Body of pancreas (tissue), 4 donors: ENCODE results near the gene STARD8. TPM values are rescaled to one million over a fixed set of nuclear protein-coding genes. Genes with fewer than 3 reads are reported as not detected.

Experiments used
- ATAC-seq: fragments of 150-250 bp; one replicate; pipeline ENCODE4 v1.9.1; 2016
- DNase-seq, 4 donors: peaks; one replicate each; pipeline ENCODE4 v3.0.0-alpha.2; 2019
- H3K27ac ChIP-seq, 4 donors: fragments of 200-600 bp; sonication (generic); 1 replicate in 3 of 4; 2 replicates in 1 of 4; pipeline versions ENCODE4 v1.5.1 to v1.6.1; 2016 to 2019; ENCODE audit warnings: mild to moderate bottlenecking in 1 of 4, mixed read lengths in 1 of 4, moderate library complexity in 1 of 4
- H3K27me3 ChIP-seq, 2 donors: fragments of 200-600 bp; sonication (generic); one replicate each; pipeline ENCODE4 v1.6.0; 2016; ENCODE audit warnings: mild to moderate bottlenecking in 1 of 2
- H3K36me3 ChIP-seq, 2 donors: fragments of 200-600 bp; sonication (generic); replicated peaks in 1 of 2; 2 replicates each; pipeline ENCODE4 v1.5.1; 2016; ENCODE audit warnings: low read depth in 2 of 2; ENCODE audit not compliant: insufficient read depth in 1 of 2
- H3K4me1 ChIP-seq: fragments of 200-600 bp; sonication (generic); one replicate; pipeline ENCODE4 v1.6.0; 2016
- H3K4me3 ChIP-seq, 2 donors: fragments of 200-600 bp; sonication (generic); 1 replicate in 1 of 2; 2 replicates in 1 of 2; pipeline ENCODE4 v1.5.1; 2016 to 2019
- H3K9me3 ChIP-seq, 3 donors: fragments of 200-600 bp; sonication (generic); 1 replicate in 2 of 3; 2 replicates in 1 of 3; pipeline ENCODE4 v1.5.1; 2016
- CTCF ChIP-seq, 7 experiments: fragments of 450-650 bp in 4 of 7; fragments of 200-600 bp in 3 of 7; sonication (generic) in 3 of 7; IDR thresholded peaks; one replicate each; pipeline ENCODE4 v1.5.1; 2016 to 2019; ENCODE audit warnings: antibody characterized with exemption in 7 of 7
- POLR2A ChIP-seq, 3 donors: fragments of 450-650 bp; IDR thresholded peaks; one replicate each; pipeline ENCODE4 v1.6.1; 2016; ENCODE audit warnings: antibody characterized with exemption in 3 of 3, mild to moderate bottlenecking in 2 of 3
- WGBS, 2 donors: methylation state at CpG; one replicate each; pipeline ENCODE4 v1.1.5; 2017; 5-methylcytosine and 5-hydroxymethylcytosine counted together
- intact Hi-C: fragments of 100-400 bp; cut with DNase I; formaldehyde crosslinking; loops from one replicate; pipeline ENCODE4 v1.15.1; 2023
- total RNA-seq, 2 donors: library from RNA; depleted of rRNA; stranded (reverse); fragments of >200 nt; gene quantifications; one replicate each; pipeline ENCODE4 v1.1.0, GENCODE V29; 2016

STARD8 gene
- total RNA-seq, 2 donors from 2014 or later, result 6.0 to 9.6 TPM

- Histone ChIP-seq H3K9me3 (no peaks in the 10 kb centered on the region), H3K27ac (no peak overlapping the region), H3K36me3 (no peaks in the 10 kb centered on the region), H3K27me3 (no peaks in the 10 kb centered on the region), H3K4me3 (no peak overlapping the region), H3K4me1 (no peaks in the 10 kb centered on the region)
- DNase-seq (no peak), ATAC-seq (no peak)
- no peak for TF ChIP-seq POLR2A (IDR thresholded peaks at IDR 0.05)
- TF ChIP-seq CTCF (IDR thresholded peaks at IDR 0.05), result no peak
- intact Hi-C loops, result no loop called here
- WGBS, 2 donors, result 88 to 94% methylated on average over 2 of the region's 2 CpGs
These were observed 6.8 kb upstream of the STARD8 start for GRCh38 chrX:68640661-68641060.

- Histone ChIP-seq H3K4me1 (no peaks in the 10 kb centered on the region), H3K4me3 (no peak overlapping the region), H3K9me3 (no peaks in the 10 kb centered on the region), H3K36me3 (no peaks in the 10 kb centered on the region), H3K27me3 (no peaks in the 10 kb centered on the region), H3K27ac (no peak overlapping the region)
- no peak for DNase-seq
- TF ChIP-seq CTCF (IDR thresholded peaks at IDR 0.05), result no peak
- no peak for TF ChIP-seq POLR2A (IDR thresholded peaks at IDR 0.05)
- 76 to 92% methylated on average over 2 of the region's 2 CpGs for WGBS, 2 donors
- ATAC-seq, result no peak
- intact Hi-C loops, result no loop called here
These were observed 2.6 kb upstream of the STARD8 start for GRCh38 chrX:68644861-68645260.

GRCh38 chrX:68646421-68646820 is 1.0 kb upstream of the STARD8 start:
- ATAC-seq (no peak), DNase-seq (no peak)
- Histone ChIP-seq H3K4me3 (no peak overlapping the region), H3K36me3 (no peaks in the 10 kb centered on the region), H3K27ac (no peak overlapping the region), H3K9me3 (no peaks in the 10 kb centered on the region), H3K27me3 (no peaks in the 10 kb centered on the region), H3K4me1 (no peaks in the 10 kb centered on the region)
- intact Hi-C loops, result no loop called here
- TF ChIP-seq CTCF (IDR thresholded peaks at IDR 0.05) (no peak), POLR2A (IDR thresholded peaks at IDR 0.05) (no peak)
- WGBS, 2 donors, result 100% methylated on average over 1 of the region's 1 CpG; no CpG with 5 or more reads in 1 of the 2 donors

- no peaks in the 10 kb centered on the region for H3K9me3 ChIP-seq
- ATAC-seq (no peak), DNase-seq (no peak)
- 33 to 54% methylated on average over 5 of the region's 5 CpGs for WGBS, 2 donors
- no peak overlapping the region for H3K4me3 ChIP-seq
- H3K36me3 ChIP-seq, result no peaks in the 10 kb centered on the region
- no peaks in the 10 kb centered on the region for H3K4me1 ChIP-seq
- no peak for TF ChIP-seq CTCF (IDR thresholded peaks at IDR 0.05)
- no peak for TF ChIP-seq POLR2A (IDR thresholded peaks at IDR 0.05)
- intact Hi-C loops, result no loop called here
- H3K27me3 ChIP-seq, result no peaks in the 10 kb centered on the region
- no peak overlapping the region for H3K27ac ChIP-seq
These were observed 1.5 kb downstream of the STARD8 start for GRCh38 chrX:68648960-68649359.

- WGBS, 2 donors, result 91% methylated on average over 3 of the region's 3 CpGs
- DNase-seq (no peak), ATAC-seq (no peak)
- no peaks in the 10 kb centered on the region for H3K27me3 ChIP-seq
- intact Hi-C loops, result no loop called here
- H3K36me3 ChIP-seq, result no peaks in the 10 kb centered on the region
- no peaks in the 10 kb centered on the region for H3K9me3 ChIP-seq
- TF ChIP-seq CTCF (IDR thresholded peaks at IDR 0.05), result no peak
- no peak for TF ChIP-seq POLR2A (IDR thresholded peaks at IDR 0.05)
- H3K4me3 ChIP-seq, result no peak overlapping the region
- no peak overlapping the region for H3K27ac ChIP-seq
- H3K4me1 ChIP-seq, result no peaks in the 10 kb centered on the region
These were observed 3.0 kb downstream of the STARD8 start for GRCh38 chrX:68650491-68650890.
